GM19463 (cell line): Measurements from ENCODE around the gene NCOA3.

ENCODE experiments used
- ATAC-seq: cut with Tn5 transposase; IDR thresholded peaks from one replicate; pipeline ENCODE4 v1.9.1; 2021; ENCODE audit warnings: mild to moderate bottlenecking, moderate library complexity; ENCODE audit not compliant: unreplicated experiment

NCOA3 gene

GRCh38 chr20:47627540-47627939 lies 125.9 kb downstream of the NCOA3 start:
- no peak for ATAC-seq

DNA sequence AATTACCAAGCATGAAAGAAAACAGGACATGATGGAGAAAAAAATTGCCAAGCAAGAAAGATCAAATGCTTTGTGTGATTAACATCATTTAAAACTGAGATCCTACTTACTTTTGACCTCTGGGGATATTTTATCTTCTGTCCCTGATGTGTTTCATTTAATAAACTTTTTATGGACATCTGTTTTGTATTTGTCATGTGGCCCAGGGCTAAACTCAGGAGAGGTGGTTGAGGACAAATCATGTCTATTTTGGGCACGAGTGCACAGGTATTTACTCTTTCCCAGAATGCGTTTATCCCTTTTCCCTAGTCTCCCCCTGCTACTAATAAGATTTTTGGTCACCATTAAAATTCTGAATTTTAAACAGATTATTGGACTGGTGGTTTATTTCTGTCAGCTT lies 128.2 kb downstream of the NCOA3 start:
- no peak for ATAC-seq

- ATAC-seq: no peak
Measured at GRCh38 chr20:47631078-47631477, 129.4 kb downstream of the NCOA3 start.

DNA sequence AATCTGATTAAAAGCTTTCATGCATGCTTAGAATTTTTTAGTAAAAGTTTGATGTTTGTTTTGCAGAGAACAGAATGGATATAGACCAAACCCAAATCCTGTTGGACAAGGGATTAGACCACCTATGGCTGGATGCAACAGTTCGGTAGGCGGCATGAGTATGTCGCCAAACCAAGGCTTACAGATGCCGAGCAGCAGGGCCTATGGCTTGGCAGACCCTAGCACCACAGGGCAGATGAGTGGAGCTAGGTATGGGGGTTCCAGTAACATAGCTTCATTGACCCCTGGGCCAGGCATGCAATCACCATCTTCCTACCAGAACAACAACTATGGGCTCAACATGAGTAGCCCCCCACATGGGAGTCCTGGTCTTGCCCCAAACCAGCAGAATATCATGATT lies 133.6 kb downstream of the NCOA3 start:
- ATAC-seq: no peak

GRCh38 chr20:47638851-47639250 lies 137.2 kb downstream of the NCOA3 start:
- no peak for ATAC-seq

DNA sequence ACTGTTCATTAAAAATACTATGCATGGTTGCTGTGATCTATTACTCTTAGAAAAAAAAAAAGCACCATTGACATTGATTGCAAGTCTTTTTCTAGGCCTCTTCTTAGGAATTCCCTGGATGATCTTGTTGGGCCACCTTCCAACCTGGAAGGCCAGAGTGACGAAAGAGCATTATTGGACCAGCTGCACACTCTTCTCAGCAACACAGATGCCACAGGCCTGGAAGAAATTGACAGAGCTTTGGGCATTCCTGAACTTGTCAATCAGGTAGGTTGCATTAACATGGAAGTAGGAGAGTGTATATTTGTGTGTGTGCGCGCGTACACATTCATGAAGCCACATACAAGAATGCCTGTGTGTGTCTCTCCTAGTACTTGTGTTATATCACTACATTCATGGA lies 140.4 kb downstream of the NCOA3 start:
- ATAC-seq: no peak

DNA sequence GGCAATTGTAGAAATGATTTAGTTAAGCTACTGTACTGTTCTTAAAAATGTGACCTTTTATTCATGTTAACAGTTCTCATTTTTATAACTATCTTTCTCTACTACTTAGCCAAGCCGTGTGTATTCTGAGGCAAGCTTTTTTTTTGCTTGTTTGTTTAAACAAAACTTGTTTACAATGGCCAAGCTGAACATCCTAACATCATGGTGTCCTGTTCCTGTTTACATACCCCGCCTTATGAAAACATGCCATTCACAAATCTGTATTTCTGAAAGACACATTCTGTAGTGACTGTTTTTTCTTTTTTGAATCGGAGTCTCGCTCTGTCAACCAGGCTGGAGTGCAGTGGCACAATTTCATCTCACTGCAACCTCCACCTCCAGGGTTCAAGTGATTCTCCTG lies 140.9 kb downstream of the NCOA3 start:
- no peak for ATAC-seq

DNA sequence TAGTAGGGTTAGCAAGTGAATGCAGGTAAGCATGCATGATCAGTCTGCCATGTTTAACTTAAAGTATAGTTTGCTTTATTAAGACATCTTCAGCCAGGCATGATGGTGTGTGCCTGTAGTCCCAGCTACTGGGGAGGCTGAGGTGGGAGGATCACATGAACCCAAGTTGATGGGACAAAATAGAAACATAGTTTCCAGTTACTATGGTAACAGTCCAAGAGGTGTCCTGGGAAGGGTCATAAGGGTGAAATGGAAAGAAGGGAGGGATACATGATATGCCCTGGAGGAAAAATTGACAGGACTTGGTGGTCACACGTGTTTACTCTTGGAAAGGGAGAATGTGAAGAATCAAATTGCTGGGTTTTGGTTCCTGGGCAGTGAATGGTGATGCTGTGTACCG lies 143.9 kb downstream of the NCOA3 start:
- ATAC-seq: no peak

GRCh38 chr20:47647994-47648393 lies 146.3 kb downstream of the NCOA3 start:
- no peak for ATAC-seq

DNA sequence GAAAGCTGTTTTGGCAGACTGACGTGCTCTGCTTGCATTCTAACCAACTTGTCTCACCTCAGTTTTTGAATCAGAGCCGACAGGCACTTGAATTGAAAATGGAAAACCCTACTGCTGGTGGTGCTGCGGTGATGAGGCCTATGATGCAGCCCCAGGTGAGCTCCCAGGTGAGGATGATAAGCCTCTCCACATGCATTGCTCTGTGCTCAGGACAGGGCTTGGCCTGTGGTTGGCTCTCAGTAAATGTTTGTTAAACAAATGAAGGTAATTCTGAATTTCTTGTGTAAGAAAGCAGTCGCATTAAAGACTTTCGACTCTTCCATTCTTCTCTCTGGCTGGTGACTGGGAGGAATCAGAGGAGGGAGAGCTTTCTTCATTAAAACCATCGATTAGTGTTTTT lies 147.3 kb downstream of the NCOA3 start:
- ATAC-seq: no peak

- no peak for ATAC-seq
Measured at GRCh38 chr20:47652301-47652700, 150.6 kb downstream of the NCOA3 start.

GRCh38 chr20:47652794-47653193 lies 151.1 kb downstream of the NCOA3 start:
- ATAC-seq: no peak

DNA sequence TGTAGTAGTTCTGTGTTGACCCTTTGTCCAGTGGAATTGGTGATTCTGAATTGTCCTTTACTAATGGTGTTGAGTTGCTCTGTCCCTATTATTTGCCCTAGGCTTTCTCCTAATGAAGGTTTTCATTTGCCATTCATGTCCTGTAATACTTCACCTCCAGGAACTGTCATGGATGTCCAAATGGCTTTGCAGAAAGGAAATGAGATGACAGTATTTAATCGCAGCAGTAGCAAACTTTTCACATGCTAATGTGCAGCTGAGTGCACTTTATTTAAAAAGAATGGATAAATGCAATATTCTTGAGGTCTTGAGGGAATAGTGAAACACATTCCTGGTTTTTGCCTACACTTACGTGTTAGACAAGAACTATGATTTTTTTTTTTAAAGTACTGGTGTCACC lies 152.2 kb downstream of the NCOA3 start:
- ATAC-seq: no peak

GRCh38 chr20:47654370-47654769 lies 152.7 kb downstream of the NCOA3 start:
- ATAC-seq: no peak

- no peak for ATAC-seq
Measured at GRCh38 chr20:47655635-47656034, 153.9 kb downstream of the NCOA3 start.

- ATAC-seq: no peak
Measured at GRCh38 chr20:47656318-47656717, 154.6 kb downstream of the NCOA3 start.

- no peak for ATAC-seq
Measured at GRCh38 chr20:47659904-47660601, 158.4 kb downstream of the NCOA3 start.

GRCh38 chr20:47660602-47660905 lies 158.9 kb downstream of the NCOA3 start:
- ATAC-seq: no peak

GRCh38 chr20:47660983-47661700 lies 159.5 kb downstream of the NCOA3 start:
- ATAC-seq: no peak

DNA sequence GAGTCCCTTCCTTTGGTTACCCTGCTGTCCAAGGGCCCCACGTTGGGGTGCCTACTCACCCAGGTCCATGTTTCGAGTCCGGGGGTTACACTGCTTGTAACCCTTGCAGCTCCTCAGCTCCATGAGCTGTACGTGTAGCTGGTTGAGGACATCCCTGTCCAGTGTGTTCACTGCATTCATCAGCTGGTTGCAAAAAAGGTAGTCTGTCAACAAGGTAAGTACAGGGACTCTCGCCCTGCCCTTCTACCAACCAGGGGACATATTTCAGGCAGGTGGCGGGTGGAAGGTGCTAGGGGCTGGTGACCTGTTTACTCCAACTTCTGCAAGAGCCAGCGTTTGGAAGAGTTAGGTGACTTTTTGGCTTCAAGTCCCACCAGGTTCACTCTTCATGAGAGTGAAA lies 160.0 kb downstream of the NCOA3 start:
- no peak for ATAC-seq

GRCh38 chr20:47662483-47663353 lies 161.0 kb downstream of the NCOA3 start:
- ATAC-seq: no peak
